SK-N-SH (cell line): ENCODE measurements around the gene IGF2. TPM values are rescaled to one million over a fixed set of nuclear protein-coding genes. Genes with fewer than 3 reads are reported as not detected.

Experiments used
- CTCF ChIA-PET: fragments of 300-600, 350-600 bp; formaldehyde crosslinking; extraction: SDS; loops from one replicate; lab custom pipeline; 2021; lab: Yijun Ruan, JAX
- POLR2A ChIA-PET: fragments of 350-600 bp; sonication (Branson Sonifier 250); formaldehyde crosslinking; extraction: SDS; loops from one replicate; lab custom pipeline; 2020; ENCODE audit warnings: antibody characterized with exemption, inconsistent platforms; lab: Yijun Ruan, JAX
- DNase-seq: peaks from one replicate; pipeline ENCODE4 v3.0.0; 2012
- H2AFZ ChIP-seq: fragments of 200-600 bp; sonication (generic); 2 replicates; pipeline ENCODE4 v1.8.1; 2016; ENCODE audit warnings: antibody characterized with exemption, mild to moderate bottlenecking, low read depth
- H3F3A ChIP-seq: fragments of 200-600 bp; sonication (generic); replicated peaks from 2 replicates; pipeline ENCODE3; 2016; ENCODE audit warnings: antibody characterized with exemption, mild to moderate bottlenecking; ENCODE audit not compliant: insufficient read depth
- H3K27ac ChIP-seq, 2 experiments: fragments of 200-500 bp in 1 of 2; fragments of 200-600 bp in 1 of 2; sonication (Bioruptor generic) in 1 of 2; sonication (generic), shearing (Covaris generic) in 1 of 2; 2 replicates each; pipeline versions ENCODE4 v1.5.1 to v1.6.1; 2014 to 2016; ENCODE audit warnings: low read depth in 2 of 2, inconsistent platforms in 1 of 2, low read length in 1 of 2, mild to moderate bottlenecking in 1 of 2, mixed read lengths in 1 of 2
- H3K27me3 ChIP-seq: fragments of 200-600 bp; sonication (generic), shearing (Covaris generic); 2 replicates; pipeline ENCODE4 v1.6.1; 2016; ENCODE audit warnings: mixed run types; ENCODE audit not compliant: insufficient read depth
- H3K36me3 ChIP-seq, 2 experiments: fragments of 200-500 bp in 1 of 2; fragments of 200-600 bp in 1 of 2; sonication (Bioruptor generic) in 1 of 2; sonication (generic) in 1 of 2; replicated peaks in 1 of 2; 2 replicates each; pipeline versions ENCODE3 to v1.5.1; 2014 to 2016; ENCODE audit warnings: low read length in 1 of 2, mild to moderate bottlenecking in 1 of 2; ENCODE audit not compliant: insufficient read depth in 2 of 2, control insufficient read depth in 1 of 2
- H3K4me1 ChIP-seq, 2 experiments: fragments of 200-500 bp in 1 of 2; fragments of 200-600 bp in 1 of 2; sonication (Bioruptor generic) in 1 of 2; sonication (generic), shearing (Covaris generic) in 1 of 2; 2 replicates each; pipeline versions ENCODE4 v1.5.1 to v1.6.1; 2014 to 2016; ENCODE audit warnings: low read depth in 1 of 2, low read length in 1 of 2, mixed run types in 1 of 2; ENCODE audit not compliant: insufficient read depth in 2 of 2, control insufficient read depth in 1 of 2
- H3K4me2 ChIP-seq: fragments of 200-600 bp; sonication (generic), shearing (Covaris generic); 2 replicates; pipeline ENCODE4 v1.6.1; 2017; ENCODE audit warnings: mixed run types
- H3K4me3 ChIP-seq, 2 experiments: fragments of 200-500 bp in 1 of 2; fragments of 200-600 bp in 1 of 2; sonication (Bioruptor generic) in 1 of 2; sonication (generic), shearing (Covaris generic) in 1 of 2; 2 replicates each; pipeline versions ENCODE4 v1.5.1 to v1.8.1; 2014 to 2016; ENCODE audit warnings: low read depth in 2 of 2, inconsistent platforms in 1 of 2, low read length in 1 of 2, mild to moderate bottlenecking in 1 of 2, mixed read lengths in 1 of 2, moderate library complexity in 1 of 2
- H3K79me2 ChIP-seq: fragments of 200-600 bp; sonication (generic); 2 replicates; pipeline ENCODE4 v1.8.1; 2017; ENCODE audit warnings: mild to moderate bottlenecking; ENCODE audit not compliant: insufficient read depth
- H3K9ac ChIP-seq: fragments of 200-600 bp; sonication (generic); 2 replicates; pipeline ENCODE4 v1.6.1; 2017; ENCODE audit warnings: mixed run types
- H3K9me2 ChIP-seq: fragments of 200-600 bp; sonication (generic); 2 replicates; pipeline ENCODE4 v1.6.1; 2017; ENCODE audit warnings: mixed run types
- H3K9me3 ChIP-seq: fragments of 200-600 bp; sonication (generic); 2 replicates; pipeline ENCODE4 v1.6.1; 2017; ENCODE audit warnings: mixed run types, mild to moderate bottlenecking, moderate library complexity
- H4K20me1 ChIP-seq: fragments of 200-600 bp; sonication (generic); 2 replicates; pipeline ENCODE4 v1.6.1; 2017; ENCODE audit warnings: mild to moderate bottlenecking, mixed run types; ENCODE audit not compliant: insufficient read depth
- CTCF ChIP-seq: fragments of 200-600 bp; sonication (generic); IDR thresholded peaks from 2 replicates; pipeline ENCODE4 v1.6.1; 2017; ENCODE audit warnings: antibody characterized with exemption, mild to moderate bottlenecking, moderate library complexity
- ELF1 ChIP-seq: IDR thresholded peaks from 2 replicates; pipeline ENCODE4 v1.4.0; 2012
- FOXJ3 ChIP-seq: sonication (generic); formaldehyde crosslinking; IDR thresholded peaks from 2 replicates; pipeline ENCODE4 v1.5.1; 2020; ENCODE audit warnings: mild to moderate bottlenecking, missing genetic modification reagents
- JUND ChIP-seq: IDR thresholded peaks from 2 replicates; pipeline ENCODE4 v1.4.0; 2012
- NRF1 ChIP-seq: IDR thresholded peaks from 2 replicates; pipeline ENCODE4 v1.6.1; 2012; ENCODE audit warnings: low read depth, mild to moderate bottlenecking, low read length
- RCOR1 ChIP-seq: fragments of 150-350 bp; IDR thresholded peaks from 2 replicates; pipeline ENCODE4 v1.6.1; 2017; ENCODE audit warnings: antibody characterized with exemption, low read length
- RXRA ChIP-seq: IDR thresholded peaks from 2 replicates; pipeline ENCODE4 v1.4.0; 2012; ENCODE audit warnings: low read depth, mild to moderate bottlenecking, borderline replicate concordance
- USF2 ChIP-seq: fragments of 150-350 bp; IDR thresholded peaks from 2 replicates; pipeline ENCODE4 v1.6.1; 2017; ENCODE audit warnings: antibody characterized with exemption, low read length, low read depth, borderline replicate concordance
- WGBS: methylation state at CpG from one replicate; pipeline ENCODE4 v1.1.6; 2017; ENCODE audit warnings: low lambda C conversion rate; 5-methylcytosine and 5-hydroxymethylcytosine counted together
- polyA plus RNA-seq, 3 experiments: library from polyadenylated mRNA; depleted of rRNA; stranded (reverse); fragments of >200 nt; gene quantifications; 2 replicates each; pipeline ENCODE4 v1.2.3, GENCODE V29; 2012
- TF ChIP-seq, protein P1 (sequence below): IDR thresholded peaks from 2 replicates; pipeline ENCODE4 v1.6.1; 2012; ENCODE audit warnings: mild to moderate bottlenecking, low read depth, low read length, moderate library complexity
- TF ChIP-seq, protein P2 (sequence below): IDR thresholded peaks from 2 replicates; pipeline ENCODE4; 2012

The IGF2 gene
- polyA plus RNA-seq, 1 of the 3 experiments (the other 2 are of a cell fraction): 0.05 TPM

DNA sequence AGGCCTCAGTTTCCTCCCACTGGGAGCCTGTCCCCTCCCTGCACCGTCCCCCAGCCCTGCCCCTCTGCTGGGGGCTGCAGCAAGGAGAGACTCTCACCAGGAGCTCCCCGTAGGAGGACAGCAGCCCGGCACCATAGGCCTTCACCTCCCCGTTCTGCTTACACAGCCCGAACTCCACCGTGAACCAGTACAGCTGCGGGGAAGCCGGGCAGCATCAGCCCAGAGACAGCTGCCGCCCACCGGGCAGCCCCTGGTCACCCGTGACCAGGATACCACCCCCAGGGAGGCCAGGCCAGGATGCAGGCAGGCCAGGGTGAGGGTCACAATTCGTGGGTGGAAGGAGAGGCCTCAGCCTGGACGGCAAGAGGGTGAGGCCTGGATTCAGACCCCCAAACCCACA, 26.4 kb upstream of the IGF2 start:
- no peak for DNase-seq
- no peaks in the 10 kb centered on the region for H4K20me1 ChIP-seq
- TF ChIP-seq USF2 (no peak), FOXJ3 (no peak), RCOR1 (no peak), NRF1 (no peak), CTCF (no peak), JUND (no peak), RXRA (no peak), ELF1 (no peak)
- TF ChIP-seq, protein P1, sequence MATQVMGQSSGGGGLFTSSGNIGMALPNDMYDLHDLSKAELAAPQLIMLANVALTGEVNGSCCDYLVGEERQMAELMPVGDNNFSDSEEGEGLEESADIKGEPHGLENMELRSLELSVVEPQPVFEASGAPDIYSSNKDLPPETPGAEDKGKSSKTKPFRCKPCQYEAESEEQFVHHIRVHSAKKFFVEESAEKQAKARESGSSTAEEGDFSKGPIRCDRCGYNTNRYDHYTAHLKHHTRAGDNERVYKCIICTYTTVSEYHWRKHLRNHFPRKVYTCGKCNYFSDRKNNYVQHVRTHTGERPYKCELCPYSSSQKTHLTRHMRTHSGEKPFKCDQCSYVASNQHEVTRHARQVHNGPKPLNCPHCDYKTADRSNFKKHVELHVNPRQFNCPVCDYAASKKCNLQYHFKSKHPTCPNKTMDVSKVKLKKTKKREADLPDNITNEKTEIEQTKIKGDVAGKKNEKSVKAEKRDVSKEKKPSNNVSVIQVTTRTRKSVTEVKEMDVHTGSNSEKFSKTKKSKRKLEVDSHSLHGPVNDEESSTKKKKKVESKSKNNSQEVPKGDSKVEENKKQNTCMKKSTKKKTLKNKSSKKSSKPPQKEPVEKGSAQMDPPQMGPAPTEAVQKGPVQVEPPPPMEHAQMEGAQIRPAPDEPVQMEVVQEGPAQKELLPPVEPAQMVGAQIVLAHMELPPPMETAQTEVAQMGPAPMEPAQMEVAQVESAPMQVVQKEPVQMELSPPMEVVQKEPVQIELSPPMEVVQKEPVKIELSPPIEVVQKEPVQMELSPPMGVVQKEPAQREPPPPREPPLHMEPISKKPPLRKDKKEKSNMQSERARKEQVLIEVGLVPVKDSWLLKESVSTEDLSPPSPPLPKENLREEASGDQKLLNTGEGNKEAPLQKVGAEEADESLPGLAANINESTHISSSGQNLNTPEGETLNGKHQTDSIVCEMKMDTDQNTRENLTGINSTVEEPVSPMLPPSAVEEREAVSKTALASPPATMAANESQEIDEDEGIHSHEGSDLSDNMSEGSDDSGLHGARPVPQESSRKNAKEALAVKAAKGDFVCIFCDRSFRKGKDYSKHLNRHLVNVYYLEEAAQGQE: no peak
- TF ChIP-seq, protein P2, sequence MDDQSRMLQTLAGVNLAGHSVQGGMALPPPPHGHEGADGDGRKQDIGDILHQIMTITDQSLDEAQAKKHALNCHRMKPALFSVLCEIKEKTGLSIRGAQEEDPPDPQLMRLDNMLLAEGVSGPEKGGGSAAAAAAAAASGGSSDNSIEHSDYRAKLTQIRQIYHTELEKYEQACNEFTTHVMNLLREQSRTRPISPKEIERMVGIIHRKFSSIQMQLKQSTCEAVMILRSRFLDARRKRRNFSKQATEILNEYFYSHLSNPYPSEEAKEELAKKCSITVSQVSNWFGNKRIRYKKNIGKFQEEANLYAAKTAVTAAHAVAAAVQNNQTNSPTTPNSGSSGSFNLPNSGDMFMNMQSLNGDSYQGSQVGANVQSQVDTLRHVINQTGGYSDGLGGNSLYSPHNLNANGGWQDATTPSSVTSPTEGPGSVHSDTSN: no peak
- TF ChIP-seq, all 33 proteins: peak for 0
- Histone ChIP-seq H2AFZ (no peak overlapping the region), H3F3A (no peaks in the 10 kb centered on the region), H3K4me2 (no peak overlapping the region), H3K4me3 (no peak overlapping the region), H3K9ac (no peak overlapping the region), H3K9me2 (no peaks in the 10 kb centered on the region), H3K79me2 (no peaks in the 10 kb centered on the region), H3K27ac (no peak overlapping the region), H3K4me1 (peaks cover 0 to 44% of the 10 kb centered on the region in 2 experiments; a peak in 1 of 4 replicates), H3K36me3 (no peaks in the 10 kb centered on the region), H3K9me3 (no peaks in the 10 kb centered on the region), H3K27me3 (no peaks in the 10 kb centered on the region)
- CTCF ChIA-PET: interaction anchor here (1.1 to 14.7 kb wide), 6 partner anchors 11 to 472 kb away, joined by 3 to 253 read pairs (median 4); partner anchors contain the start of gene INS
- POLR2A ChIA-PET: no interaction called here
- WGBS: 68% methylated on average over 7 of the region's 13 CpGs
